ENCODE data around the gene RPP38.

DNA sequence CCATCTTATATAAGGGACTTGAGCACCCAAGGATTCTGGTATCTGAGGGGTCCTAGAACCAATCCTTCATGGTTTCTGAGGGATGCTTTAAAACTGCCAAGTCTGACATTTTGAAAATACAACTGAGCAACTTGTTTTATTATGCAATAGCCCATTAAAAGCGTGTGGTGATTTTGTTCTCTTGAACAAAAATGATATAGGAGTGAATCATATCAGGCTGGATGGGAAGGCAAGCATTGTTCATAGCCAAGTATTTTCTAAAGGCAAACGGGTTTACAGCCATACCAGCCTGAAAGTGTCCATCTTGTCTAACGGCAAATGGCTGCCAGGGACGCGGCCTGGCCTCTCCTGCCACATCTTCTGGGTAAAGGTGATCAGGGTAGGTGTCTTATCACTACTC lies 23.4 kb downstream of the RPP38 start:
- TF ChIP-seq, protein P1, sequence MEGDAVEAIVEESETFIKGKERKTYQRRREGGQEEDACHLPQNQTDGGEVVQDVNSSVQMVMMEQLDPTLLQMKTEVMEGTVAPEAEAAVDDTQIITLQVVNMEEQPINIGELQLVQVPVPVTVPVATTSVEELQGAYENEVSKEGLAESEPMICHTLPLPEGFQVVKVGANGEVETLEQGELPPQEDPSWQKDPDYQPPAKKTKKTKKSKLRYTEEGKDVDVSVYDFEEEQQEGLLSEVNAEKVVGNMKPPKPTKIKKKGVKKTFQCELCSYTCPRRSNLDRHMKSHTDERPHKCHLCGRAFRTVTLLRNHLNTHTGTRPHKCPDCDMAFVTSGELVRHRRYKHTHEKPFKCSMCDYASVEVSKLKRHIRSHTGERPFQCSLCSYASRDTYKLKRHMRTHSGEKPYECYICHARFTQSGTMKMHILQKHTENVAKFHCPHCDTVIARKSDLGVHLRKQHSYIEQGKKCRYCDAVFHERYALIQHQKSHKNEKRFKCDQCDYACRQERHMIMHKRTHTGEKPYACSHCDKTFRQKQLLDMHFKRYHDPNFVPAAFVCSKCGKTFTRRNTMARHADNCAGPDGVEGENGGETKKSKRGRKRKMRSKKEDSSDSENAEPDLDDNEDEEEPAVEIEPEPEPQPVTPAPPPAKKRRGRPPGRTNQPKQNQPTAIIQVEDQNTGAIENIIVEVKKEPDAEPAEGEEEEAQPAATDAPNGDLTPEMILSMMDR (IDR thresholded peaks at IDR 0.05 in 8 of 11, conservative IDR thresholded peaks at IDR 0.05 in 3 of 11), result no peak
- TF ChIP-seq POLR2A (IDR thresholded peaks at IDR 0.05), result no peak
